ENCODE results near the gene SFSWAP.
"Not testable (repeated sequence)": the region's sequence is repeated elsewhere in the genome, so short reads cannot be mapped to it uniquely, and the experiment has no call there.

Gene SFSWAP

DNA sequence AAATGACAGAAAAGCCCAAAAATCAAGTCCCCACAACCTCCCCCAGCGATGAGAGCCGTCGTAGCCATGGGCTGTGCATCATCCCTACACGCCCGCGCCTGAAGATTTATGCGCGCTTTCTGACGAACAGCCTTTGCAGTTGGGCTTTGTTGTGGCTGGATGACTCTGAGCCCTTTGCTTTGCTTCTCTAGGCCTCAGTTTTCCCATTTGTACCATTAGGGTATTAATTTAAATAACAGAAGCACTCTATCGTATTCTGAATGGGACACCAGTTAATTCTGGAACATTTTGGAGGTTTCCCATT lies 24.2 kb downstream of the SFSWAP start:
- DNase-seq (ENCODE audit: low read depth in 1 of 2, low spot score in 1 of 2), result no peak

DNA sequence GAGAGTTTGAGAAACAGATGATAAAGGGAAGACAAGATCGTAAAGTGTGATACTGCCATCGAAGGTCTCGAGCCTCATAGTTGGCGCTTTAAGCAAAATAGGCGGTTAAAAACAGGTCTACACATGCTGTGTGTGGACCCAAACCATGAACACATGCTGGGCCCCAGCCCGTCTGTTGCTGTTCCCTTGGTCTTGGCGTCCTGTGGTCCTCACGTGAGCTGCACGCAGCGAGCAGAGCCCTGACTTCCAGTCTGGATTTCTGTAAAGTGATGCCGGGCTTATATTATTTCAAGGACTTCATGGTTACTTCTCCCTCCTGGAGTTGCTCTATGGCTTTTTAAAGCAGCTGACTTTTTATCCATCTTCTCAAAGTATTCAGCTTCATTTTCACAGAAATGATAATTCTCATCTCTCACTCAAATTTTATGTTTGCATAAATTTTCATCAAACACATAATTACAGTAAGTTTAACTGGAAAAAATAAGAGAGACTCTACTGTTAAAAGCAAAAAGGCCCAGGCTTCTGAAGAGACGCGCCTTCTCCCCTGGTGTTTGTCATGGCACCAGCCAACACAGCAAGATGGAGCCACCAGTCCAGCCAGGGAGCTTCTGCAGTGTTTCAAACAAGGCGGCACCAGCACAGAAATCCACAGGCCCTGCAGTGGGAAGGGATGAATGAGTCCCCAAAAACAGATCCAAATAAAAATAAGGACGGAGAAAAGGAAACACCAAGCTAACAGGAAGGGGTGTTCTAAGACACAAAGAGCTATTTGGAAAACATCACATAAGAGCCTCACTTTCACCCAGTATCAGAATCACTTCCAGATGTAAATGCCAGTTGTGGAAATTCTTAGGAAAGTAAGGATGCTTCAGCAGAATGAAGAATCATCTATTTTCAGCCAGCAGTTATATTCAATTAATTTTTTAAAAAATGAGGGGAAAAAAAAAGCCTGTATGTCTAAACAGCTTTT lies 24.9 kb downstream of the SFSWAP start:
- no peak for DNase-seq (ENCODE audit: low read depth in 1 of 2, low spot score in 1 of 2)

DNA sequence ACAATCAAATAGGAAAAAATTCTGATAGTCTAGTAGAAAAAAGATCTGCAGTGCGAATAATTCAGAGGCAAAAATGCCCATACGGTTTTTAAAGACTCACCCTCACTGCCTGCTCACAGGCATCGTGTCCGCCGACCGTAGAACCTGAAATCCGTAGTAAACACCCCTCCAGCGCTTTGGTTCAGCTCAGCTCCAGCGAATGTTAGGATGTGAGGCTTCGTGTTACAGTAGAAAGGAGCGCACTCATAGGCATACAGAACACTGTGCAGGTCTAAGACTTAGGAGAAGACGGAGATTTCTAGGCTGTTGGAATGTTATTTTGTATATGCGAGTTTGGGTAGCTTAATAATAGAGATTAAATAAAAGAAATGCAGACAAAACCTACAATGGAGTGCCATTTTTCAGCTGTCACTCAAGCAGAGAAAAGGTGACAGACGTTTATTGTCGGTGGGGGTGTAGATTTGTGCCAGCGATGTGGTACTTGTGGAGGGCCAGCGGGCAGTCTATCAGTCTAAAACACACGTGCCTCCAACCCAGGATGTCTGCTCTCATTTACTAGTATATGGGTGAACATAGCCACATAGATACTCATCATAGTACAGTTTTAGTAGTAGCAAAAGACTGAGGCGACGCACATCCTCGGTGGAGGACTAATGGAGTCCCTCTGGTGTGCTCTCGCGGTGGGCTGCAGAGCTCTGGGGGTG lies 25.7 kb downstream of the SFSWAP start:
- DNase-seq (ENCODE audit: low read depth in 1 of 2, low spot score in 1 of 2), result no peak

DNA sequence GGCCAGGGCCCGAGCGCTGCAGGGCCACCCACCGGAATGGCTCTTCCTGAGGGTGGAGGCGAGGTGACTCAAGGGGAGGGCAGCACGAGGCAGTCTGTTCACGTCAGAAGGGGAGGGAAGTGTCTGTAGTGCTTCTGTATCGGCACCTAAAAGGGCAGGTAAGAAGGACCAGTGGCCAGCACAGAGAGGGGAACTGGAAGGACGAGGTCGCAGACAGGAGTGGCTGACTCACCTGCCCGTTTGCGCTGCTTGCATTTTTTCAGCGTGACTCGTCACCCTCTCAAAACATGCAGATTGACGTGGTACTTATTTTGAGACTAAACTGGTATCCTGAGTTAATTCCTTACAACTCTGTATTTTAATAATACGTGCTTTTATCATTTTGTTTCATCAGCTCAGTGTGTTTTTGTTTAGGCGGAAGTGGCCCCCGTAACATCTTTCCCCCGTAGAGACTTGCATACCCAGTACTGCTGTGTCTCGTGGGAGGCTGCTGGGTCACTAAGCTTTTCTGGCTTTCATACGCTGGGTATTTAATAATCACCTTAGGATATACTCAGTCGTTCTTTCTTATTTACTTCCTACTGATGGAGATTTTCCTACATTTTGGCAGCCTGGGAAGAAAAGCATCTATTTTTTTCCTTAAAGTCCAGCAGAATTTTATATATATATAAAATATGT lies 26.4 kb downstream of the SFSWAP start:
- DNase-seq (ENCODE audit: low read depth in 1 of 2, low spot score in 1 of 2), result no peak

DNA sequence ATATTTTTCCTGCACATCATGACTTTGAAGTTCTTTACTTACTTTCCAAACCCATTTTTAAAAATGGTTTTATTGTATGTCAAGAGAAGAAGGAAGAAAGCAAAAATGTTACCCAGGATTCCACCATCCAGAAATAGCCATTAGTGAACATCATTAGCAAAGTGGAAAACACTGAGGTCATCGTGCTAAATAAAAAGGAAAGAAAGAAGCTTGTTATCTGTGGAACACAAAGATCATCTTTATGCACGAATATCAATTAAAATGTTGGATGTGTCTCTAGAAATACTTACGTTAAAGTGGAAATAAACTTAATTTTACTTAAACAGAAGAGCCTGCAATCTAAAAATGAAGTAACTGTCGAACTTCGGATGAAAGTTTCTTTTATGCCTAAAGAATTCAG lies 27.3 kb downstream of the SFSWAP start:
- DNase-seq (ENCODE audit: low read depth in 1 of 2, low spot score in 1 of 2), result no peak

DNA sequence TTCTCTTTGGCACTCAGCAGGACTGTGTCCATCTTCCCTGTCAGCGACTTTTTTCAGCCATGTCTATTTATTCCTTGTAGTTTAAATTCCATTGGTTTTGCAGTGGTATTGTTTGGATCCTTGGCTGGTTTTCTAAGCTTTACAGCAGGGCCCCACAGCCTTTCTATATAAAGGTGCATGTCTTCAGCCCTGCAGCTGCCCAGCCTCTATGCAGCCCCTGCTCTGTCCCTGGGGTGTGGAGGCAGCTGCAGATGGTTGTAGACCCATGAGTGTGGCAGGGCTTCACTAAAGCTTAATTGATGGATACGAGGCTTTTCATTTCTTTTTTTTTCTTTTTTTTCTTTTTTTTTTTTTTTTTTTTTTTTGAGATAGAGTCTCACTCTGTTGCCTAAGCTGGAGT lies 29.7 kb downstream of the SFSWAP start:
- DNase-seq (ENCODE audit: low read depth in 1 of 2, low spot score in 1 of 2), result no peak

DNA sequence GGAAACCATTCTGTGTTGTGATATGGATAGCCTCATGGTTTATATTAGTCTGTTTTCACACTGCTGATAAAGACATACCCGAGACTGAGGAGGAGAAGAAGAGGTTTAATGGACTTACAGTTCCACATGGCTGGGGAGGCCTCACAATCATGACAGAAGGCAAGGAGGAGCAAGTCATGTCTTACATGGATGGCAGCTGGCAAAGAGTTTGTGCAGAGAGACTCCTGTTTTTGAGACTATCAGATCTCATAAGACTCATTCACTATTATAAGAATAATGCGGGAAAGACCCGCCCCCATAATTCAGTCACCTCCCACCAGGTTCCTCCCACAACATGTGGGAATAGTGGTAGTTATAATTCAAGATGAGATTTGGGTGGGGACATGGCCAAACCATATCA lies 31.9 kb downstream of the SFSWAP start:
- not testable (repeated sequence) for DNase-seq (ENCODE audit: low read depth in 1 of 2, low spot score in 1 of 2)

DNA sequence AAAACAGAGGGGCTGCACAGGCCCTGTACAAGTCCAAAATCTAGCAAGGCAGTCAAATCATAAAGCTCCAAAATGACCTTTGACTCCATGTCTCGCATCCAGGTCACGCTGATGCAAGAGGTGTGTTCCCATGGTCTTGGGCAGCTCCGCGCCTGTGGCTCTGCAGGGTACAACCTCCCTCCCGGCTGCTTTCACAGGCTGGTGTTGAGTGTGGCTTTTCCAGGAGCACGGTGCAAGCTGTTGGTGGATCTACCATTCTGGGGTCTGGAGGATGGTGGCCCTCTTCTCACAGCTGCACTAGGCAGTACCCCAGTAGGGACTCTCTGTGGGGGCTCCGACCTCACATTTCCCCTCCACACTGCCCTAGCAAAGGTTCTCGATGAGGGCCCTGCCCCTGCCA lies 32.5 kb downstream of the SFSWAP start:
- not testable (repeated sequence) for DNase-seq (ENCODE audit: low read depth in 1 of 2, low spot score in 1 of 2)

DNA sequence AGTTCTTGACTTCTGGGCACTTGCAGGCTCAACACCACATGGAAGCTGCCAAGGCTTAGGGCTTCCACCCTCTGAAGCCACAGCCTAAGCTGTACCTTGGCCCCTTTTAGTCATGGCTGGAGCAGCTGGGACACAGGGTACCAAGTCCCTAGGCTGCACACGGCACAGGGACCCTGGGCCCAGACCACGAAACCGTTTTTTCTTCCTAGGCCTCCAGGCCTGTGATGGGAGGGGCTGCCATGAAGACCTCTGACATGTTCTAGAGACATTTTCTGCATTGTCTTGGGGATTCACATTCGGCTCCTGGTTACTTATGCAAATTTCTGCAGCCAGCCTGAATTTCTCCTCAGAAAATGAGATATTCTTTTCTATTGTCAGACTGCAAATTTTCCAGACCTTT lies 33.0 kb downstream of the SFSWAP start:
- DNase-seq (ENCODE audit: low read depth in 1 of 2, low spot score in 1 of 2), result not testable (repeated sequence)

DNA sequence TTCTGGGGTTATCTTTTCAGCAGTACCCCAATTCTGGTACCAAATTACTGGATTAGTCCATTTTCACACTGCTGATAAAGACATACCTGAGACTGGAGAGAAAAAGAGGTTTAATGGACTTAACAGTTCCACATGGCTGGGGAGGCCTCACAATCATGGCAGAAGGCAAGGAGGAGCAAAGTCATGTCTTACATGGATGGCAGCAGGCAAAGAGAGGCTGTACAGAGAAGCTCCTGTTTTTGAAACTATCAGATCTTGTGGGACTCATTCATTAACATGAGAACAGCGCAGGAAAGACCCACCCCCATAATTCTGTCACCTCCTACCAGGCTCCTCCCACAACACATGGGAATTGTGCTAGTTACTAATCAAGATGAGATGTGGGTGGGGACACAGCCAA lies 33.8 kb downstream of the SFSWAP start:
- DNase-seq (ENCODE audit: low read depth in 1 of 2, low spot score in 1 of 2), result not testable (repeated sequence)

DNA sequence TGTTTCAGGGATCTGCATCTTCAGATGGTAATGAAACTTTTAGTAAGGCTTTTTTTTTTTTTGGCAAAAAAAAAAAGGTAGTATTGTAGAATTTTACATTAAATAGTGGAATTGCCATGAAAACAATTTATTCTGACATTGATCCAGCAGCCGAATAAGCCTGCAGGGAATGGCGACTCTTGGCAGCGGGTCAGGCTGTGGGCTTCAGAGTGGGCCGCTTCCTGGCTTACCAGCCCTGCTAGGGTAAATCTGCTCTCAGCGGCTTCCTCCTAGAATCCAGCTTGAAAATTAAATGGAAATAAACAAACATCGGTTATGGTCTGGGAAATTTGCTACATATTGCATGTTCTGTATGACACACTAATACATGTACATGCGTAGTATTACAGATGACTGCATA lies 34.8 kb downstream of the SFSWAP start:
- no peak for DNase-seq (ENCODE audit: low read depth in 1 of 2, low spot score in 1 of 2)

DNA sequence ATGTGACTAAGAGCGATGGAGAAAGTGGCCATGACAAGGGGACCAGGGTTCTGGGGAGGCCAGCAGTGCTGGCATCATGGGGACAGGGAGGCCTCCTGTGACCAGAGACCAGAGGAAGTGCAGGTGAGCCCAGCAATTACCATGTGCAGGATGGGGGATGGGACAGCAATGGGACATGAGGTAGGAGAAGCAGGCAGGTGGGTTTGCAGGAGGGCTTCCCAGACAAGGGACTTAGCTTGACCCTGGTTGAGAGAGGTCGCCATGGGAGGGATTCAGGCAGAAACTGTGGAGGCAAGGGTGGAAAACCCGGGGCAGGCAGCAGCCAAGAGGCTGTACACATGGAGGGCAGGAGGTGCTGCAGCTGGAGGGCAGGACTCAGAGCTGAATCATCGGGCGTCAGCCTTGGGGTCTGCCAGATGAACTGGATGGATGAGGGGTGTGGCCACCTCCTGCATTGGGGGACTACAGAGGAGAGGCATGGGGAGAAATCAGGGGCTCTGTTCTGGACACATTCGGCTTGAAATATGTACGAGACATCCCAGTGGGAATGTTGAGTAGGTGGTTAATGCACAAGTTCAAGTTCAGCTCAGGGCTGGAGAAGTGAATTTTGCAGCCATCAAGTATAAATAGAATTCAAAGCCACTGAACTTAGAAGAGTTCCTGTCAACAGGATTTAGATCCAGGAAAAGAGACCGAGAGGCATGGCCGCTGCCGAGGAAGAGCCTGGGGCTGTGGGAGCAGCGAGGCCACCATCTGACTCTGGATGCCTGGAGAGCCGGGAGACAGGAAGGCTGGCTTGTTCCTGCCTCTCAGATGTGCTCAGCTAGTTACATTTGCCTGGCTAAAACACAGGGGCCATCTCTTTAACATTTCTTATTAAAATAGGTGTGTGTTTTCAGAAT lies 36.6 kb downstream of the SFSWAP start:
- no peak for DNase-seq (ENCODE audit: low read depth in 1 of 2, low spot score in 1 of 2)

DNA sequence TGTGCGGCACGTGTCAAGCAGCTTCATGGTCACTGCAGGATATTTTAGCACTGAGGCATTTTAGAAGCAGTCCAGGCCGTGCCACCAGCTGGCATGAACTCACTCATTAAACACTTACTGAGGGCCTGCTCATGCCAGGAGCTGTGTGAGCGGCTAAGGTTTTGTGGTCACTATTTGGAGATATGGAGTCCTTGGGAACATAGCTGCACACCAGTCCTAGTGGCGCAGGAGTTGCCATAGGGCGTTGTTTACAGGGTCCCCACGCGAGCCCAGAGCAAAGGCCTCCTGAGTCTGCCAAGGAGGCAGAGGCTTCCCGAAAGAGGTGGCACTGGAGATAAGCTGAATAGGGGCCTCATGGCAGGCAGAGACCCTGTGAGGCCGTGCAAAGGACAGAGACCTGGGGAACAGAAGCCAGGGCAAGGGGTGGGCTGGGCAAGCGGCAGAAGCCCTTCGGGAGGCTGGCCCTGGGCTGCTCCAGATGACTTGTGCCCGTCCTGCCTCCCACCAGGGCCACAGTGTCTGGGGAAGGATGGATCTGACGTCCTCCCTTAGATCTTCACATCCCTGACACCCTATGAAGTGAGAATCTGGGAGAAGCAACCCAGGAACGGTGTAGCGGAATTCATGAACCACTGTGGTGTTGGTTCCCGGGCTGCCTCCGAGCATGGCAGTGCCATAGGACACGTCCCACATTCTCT lies 38.9 kb downstream of the SFSWAP start:
- DNase-seq (ENCODE audit: low read depth in 1 of 2, low spot score in 1 of 2), result no peak

DNA sequence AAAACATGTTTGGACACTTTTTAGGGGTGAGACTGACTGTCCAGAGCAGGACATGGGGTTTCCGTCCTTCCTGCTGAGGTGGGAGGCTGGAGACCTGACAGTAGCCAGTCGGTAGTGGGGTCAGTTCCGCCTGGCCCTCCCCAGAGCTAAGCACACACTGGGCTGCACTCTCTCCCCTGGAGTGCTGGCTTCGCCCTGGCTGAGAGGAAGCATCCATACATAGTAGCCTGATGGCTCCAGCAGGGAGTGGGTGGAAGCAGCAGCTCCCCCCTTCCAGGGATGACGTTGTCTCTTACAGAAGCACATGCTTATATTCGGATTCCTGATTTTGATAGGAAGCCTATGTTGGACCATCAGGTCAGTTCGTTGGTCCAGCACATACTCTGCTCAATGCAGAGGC lies 40.4 kb downstream of the SFSWAP start:
- no peak for DNase-seq (ENCODE audit: low read depth in 1 of 2, low spot score in 1 of 2)

DNA sequence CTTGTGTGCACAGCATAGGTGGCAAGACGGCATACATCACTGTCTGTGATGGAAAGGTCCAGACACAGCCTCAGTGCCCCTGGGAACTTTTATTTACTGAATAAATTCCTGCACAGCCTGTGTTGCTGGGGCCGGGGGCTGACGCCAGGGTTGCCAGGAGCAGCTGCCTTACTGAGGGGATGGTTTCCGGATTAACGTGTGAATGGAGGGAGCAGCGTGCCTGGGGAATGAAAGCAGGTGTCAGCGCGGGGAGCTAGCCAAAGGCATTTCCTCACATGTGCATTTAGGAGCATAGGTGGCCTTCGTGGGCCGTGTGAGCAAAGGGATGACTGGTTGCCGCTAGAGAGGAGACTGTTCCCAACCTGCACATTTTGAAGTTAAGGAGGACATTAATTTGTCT lies 41.6 kb downstream of the SFSWAP start:
- no peak for DNase-seq (ENCODE audit: low read depth in 1 of 2, low spot score in 1 of 2)

DNA sequence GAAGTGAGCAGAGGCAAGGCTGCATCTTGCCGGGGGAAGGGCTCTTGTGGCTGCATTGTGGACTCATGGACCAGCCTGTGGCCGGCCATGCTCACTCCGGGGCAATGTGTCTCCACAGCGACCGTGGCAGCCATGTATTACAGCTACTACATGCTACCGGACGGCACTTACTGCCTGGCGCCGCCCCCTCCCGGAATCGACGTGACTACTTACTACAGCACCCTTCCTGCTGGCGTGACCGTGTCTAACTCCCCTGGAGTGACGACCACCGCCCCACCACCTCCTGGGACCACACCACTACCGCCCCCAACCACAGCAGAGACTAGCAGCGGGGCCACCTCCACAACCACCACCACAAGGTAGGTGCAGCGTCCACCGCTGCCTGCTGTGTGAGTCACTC lies 42.1 kb downstream of the SFSWAP start:
- no peak for DNase-seq (ENCODE audit: low read depth in 1 of 2, low spot score in 1 of 2)

DNA sequence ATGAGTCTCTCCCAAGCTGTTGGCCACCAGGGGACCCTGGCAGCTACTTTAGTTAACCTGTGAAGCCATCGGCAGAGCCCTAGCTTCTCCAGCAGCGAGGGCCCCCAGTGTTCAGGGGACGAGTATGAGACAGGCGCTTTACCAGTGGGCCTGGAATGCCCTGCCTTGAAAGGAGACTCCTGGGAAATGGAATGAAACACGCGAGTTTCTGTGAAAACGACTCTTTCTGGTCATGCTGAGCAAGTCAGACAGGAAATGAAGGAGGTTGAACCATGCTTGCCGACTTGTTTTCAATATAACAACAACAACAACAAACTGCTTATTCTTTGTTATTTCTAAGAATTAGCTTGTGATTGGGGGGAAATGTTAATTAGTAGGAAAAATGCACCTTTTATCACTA lies 42.9 kb downstream of the SFSWAP start:
- no peak for DNase-seq (ENCODE audit: low read depth in 1 of 2, low spot score in 1 of 2)

DNA sequence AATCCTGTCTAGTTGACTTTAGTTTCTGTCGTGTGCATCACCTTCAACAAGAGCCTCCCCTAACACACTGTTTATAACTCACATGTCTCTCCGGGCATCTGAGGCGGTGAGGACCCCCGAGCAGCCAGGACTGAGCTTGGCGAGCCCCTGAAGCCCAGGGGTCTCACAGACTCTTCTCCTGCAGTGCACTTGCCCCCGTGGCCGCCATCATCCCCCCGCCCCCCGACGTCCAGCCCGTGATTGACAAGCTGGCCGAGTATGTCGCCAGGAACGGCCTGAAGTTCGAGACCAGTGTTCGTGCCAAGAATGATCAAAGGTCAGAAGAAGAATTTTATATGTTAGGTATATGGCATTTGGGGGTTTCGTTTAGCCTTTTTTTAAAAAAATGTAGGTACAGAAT lies 43.3 kb downstream of the SFSWAP start:
- DNase-seq (ENCODE audit: low read depth in 1 of 2, low spot score in 1 of 2), result no peak

DNA sequence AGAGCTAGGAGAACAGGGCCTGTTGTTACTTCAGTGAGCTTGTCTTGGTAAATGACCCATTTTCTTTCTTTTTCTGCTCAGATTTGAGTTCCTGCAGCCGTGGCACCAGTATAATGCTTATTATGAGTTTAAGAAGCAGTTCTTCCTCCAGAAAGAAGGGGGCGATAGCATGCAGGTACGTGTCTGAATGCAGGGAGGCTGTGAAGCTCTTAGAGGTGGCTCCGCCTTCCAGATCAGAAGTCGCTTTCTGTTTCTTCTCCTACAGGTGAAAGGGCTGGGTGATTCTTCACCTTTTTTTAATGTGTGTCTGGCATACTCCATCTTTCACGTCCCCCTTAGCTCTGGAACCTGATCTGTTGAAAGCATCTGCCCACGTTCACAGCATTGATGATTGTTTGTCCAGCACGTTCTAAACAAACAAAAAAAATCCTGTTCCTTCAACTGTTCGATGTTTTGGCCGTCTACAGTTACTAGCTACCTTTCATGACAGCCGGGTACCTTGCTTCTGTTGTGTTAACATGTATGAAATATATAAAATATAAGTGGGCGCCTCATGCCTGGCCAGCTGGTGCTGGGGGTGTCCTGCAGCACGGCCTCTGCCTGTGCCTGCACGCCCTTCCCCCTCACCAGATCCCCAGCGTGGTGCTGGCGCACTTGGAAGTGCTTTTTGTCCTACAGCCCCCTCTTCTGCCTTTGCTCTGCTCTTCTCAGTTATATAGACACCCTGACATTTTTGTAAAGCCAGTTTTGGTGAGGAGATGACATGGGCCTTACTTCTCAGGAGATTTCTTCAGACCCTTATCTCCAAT lies 44.6 kb downstream of the SFSWAP start:
- no peak for DNase-seq (ENCODE audit: low read depth in 1 of 2, low spot score in 1 of 2)

DNA sequence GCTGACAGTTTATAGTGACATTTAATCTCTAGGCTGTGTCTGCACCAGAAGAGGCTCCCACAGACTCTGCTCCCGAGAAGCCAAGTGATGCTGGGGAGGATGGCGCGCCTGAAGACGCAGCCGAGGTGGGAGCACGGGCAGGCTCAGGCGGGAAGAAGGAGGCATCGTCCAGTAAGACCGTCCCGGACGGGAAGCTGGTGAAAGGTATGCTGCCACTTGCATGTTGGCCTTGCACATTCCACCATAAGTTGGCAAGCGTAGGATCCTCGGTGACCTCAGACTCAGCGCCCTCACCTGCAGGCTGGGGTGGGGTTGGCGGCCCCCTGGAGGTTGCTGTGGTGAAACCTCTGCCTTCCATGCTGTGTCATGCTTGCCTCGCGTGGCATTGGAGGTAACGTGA lies 45.6 kb downstream of the SFSWAP start:
- DNase-seq (ENCODE audit: low read depth in 1 of 2, low spot score in 1 of 2), result no peak
